OCI-LY1 (cell line): ENCODE results near the gene XPO6.

ENCODE experiments used
- CTCF ChIP-seq: fragments of 200-600 bp; sonication (generic), shearing (Covaris generic); IDR thresholded peaks from 2 replicates; pipeline ENCODE4 v1.5.1; 2017; ENCODE audit warnings: mild to moderate bottlenecking, antibody characterized with exemption, low read length, moderate library complexity, mixed read lengths
- EZH2 ChIP-seq: fragments of 200-600 bp; sonication (generic), shearing (Covaris generic); IDR thresholded peaks from 2 replicates; pipeline ENCODE4 v1.8.0; 2017; ENCODE audit warnings: borderline replicate concordance, mixed run types, mild to moderate bottlenecking, antibody characterized with exemption, low read length, moderate library complexity, mixed read lengths

- TF ChIP-seq CTCF = no peak
- no peak for TF ChIP-seq EZH2
Observed at GRCh38 chr16:28205974-28206373, 5.8 kb downstream of the XPO6 start.
